ENCODE data around the gene FRMD1.

DNA sequence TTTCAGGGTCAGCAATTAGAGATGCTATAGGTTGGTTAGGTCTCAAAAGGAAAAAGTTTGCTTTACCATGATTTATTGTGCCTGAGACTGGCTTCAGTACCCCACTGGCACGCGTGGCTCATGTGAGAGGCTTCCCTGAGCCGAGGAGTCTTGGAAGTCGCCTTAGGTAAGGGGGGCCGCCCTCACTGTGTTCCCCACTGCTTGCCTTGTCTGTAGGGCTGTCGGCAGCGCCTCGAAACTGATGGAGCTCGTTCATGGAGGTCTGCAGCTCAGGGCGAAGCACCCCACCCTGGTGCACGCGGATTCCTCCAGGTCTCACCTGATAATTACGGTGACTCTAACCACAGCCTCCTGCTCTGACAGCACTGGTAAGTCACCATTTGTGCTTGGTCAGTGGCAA is 39.2 kb downstream of the FRMD1 start:
- TF ChIP-seq POLR2A (IDR thresholded peaks at IDR 0.05; ENCODE audit: low read depth, low read length) (no peak), PAX5 (IDR thresholded peaks at IDR 0.05; ENCODE audit: insufficient read depth, low read length, severe bottlenecking) (no peak), POLR2AphosphoS5 (IDR thresholded peaks at IDR 0.05; ENCODE audit: low read depth, low read length) (no peak), TAF1 (IDR thresholded peaks at IDR 0.05; ENCODE audit: low read depth, low read length) (no peak), SPI1 (IDR thresholded peaks at IDR 0.05; ENCODE audit: low read depth, low read length) (no peak)
